ENCODE results near the gene NELL2. TPM values are rescaled to one million over a fixed set of nuclear protein-coding genes. Genes with fewer than 3 reads are reported as not detected.
"Not testable (repeated sequence)": the region's sequence is repeated elsewhere in the genome, so short reads cannot be mapped to it uniquely, and the experiment has no call there.

NELL2 gene
- total RNA-seq, 1 donor from 2014 or later: 0.55 TPM

DNA sequence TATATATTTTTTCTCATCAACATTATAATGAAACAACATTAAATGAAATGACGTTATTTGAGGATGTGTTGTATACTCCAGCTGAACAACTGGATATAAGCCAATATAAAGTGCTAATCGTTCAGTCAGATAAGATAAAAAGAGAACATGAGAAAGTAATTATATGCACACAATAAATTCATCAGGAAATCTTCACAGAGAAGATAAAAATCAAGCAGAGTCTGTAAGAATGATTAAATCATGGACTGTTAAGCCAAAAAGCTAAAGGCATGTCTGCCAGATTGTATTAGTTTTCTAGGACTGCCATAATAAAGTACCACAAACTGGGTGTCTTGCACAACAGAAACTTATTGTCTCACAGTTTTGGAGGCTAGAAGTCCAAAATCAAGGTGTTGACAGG lies 178.6 kb downstream of the NELL2 start:
- Histone ChIP-seq H3K27me3 (ENCODE audit: low read depth) (no peaks in the 10 kb centered on the region), H3K4me1 (no peaks in the 10 kb centered on the region), H3K36me3 (no peaks in the 10 kb centered on the region), H3K27ac (replicated peaks) (no peak overlapping the region), H3K4me3 (no peak overlapping the region), H3K9me3 (replicated peaks) (no peaks in the 10 kb centered on the region)
- intact Hi-C loops (cut with micrococcal nuclease): no loop called here
- TF ChIP-seq, protein P1, sequence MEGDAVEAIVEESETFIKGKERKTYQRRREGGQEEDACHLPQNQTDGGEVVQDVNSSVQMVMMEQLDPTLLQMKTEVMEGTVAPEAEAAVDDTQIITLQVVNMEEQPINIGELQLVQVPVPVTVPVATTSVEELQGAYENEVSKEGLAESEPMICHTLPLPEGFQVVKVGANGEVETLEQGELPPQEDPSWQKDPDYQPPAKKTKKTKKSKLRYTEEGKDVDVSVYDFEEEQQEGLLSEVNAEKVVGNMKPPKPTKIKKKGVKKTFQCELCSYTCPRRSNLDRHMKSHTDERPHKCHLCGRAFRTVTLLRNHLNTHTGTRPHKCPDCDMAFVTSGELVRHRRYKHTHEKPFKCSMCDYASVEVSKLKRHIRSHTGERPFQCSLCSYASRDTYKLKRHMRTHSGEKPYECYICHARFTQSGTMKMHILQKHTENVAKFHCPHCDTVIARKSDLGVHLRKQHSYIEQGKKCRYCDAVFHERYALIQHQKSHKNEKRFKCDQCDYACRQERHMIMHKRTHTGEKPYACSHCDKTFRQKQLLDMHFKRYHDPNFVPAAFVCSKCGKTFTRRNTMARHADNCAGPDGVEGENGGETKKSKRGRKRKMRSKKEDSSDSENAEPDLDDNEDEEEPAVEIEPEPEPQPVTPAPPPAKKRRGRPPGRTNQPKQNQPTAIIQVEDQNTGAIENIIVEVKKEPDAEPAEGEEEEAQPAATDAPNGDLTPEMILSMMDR (IDR thresholded peaks at IDR 0.05; ENCODE audit: borderline replicate concordance): no peak
- DNase-seq: no peak

DNA sequence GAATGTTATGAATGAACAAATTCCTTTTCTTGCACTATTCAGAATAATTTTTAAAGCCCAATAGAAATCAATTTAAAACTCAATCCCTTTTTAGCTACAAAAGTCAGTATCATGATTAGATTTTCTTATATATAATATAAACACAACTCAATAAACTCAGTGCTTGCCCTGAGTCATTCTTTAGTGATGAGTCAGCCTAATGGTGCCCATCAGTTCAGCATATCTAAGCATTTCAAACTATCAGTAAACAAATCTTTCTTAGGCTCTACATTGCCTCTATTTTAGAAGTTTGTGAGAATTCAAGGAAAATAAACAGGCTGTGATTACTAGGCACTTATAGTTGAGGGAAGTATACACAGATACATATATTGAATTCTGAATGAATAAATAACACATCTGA lies 179.6 kb downstream of the NELL2 start:
- Histone ChIP-seq H3K36me3 (no peaks in the 10 kb centered on the region), H3K27ac (replicated peaks) (no peak overlapping the region)
- TF ChIP-seq, protein P1 (IDR thresholded peaks at IDR 0.05; ENCODE audit: borderline replicate concordance): no peak

DNA sequence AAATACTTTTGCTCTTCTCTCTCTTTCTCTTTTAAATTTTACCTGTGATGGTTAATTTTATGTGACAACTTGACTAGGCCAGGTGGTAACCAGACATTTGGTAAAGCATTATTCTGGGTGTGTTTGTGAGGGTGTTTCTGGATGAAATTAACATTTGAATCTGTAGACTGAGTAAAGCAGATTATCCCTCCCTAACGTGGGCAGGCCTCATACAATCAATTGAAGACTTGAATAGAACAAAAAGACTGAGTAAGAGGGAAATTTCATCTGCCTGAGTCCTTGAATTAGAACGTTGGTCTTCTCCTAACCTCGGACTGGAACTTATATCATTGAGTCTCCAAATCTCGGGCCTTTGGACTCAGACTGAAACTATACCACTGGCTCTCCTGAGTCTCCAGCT lies 182.1 kb downstream of the NELL2 start:
- Histone ChIP-seq H3K27ac (replicated peaks) (no peak overlapping the region), H3K4me1 (no peaks in the 10 kb centered on the region), H3K27me3 (ENCODE audit: low read depth) (no peaks in the 10 kb centered on the region), H3K36me3 (no peaks in the 10 kb centered on the region), H3K9me3 (replicated peaks) (no peaks in the 10 kb centered on the region), H3K4me3 (no peak overlapping the region)
- TF ChIP-seq, protein P1 (IDR thresholded peaks at IDR 0.05; ENCODE audit: borderline replicate concordance): no peak
- intact Hi-C loops (cut with micrococcal nuclease): no loop called here
- no peak for DNase-seq

More for the DNA sequence above, 179.6 kb downstream of the NELL2 start:
- intact Hi-C loops (cut with micrococcal nuclease): no loop called here
- no peaks in the 10 kb centered on the region for H3K9me3 ChIP-seq (replicated peaks)
- H3K27me3 ChIP-seq (ENCODE audit: low read depth): no peaks in the 10 kb centered on the region
- no peak overlapping the region for H3K4me3 ChIP-seq
- no peaks in the 10 kb centered on the region for H3K4me1 ChIP-seq
- no peak for DNase-seq

DNA sequence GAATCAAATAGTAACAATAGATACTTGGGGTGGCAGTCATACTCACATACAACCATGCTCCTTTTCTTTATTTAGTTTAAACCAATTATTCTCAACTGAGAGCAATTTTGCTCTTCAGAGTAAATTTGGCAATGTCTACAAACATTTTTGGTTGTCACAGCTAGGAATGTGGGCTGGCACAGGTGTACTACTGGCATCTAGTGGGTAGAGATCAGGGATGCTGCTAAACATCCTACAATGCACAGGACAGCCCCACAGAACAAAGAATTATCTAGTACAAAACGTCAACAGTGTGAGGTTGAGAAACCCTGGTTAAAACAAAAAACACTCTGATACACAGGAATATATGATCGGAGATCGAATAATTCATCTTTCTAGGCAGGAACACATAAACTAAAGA lies 186.5 kb downstream of the NELL2 start:
- Histone ChIP-seq H3K27me3 (ENCODE audit: low read depth) (no peaks in the 10 kb centered on the region), H3K4me1 (no peaks in the 10 kb centered on the region), H3K36me3 (no peaks in the 10 kb centered on the region), H3K4me3 (no peak overlapping the region), H3K27ac (replicated peaks) (no peak overlapping the region), H3K9me3 (replicated peaks) (peaks cover 5% of the 10 kb centered on the region)
- TF ChIP-seq, protein P1 (IDR thresholded peaks at IDR 0.05; ENCODE audit: borderline replicate concordance): no peak
- intact Hi-C loops (cut with micrococcal nuclease): no loop called here
- DNase-seq: no peak

DNA sequence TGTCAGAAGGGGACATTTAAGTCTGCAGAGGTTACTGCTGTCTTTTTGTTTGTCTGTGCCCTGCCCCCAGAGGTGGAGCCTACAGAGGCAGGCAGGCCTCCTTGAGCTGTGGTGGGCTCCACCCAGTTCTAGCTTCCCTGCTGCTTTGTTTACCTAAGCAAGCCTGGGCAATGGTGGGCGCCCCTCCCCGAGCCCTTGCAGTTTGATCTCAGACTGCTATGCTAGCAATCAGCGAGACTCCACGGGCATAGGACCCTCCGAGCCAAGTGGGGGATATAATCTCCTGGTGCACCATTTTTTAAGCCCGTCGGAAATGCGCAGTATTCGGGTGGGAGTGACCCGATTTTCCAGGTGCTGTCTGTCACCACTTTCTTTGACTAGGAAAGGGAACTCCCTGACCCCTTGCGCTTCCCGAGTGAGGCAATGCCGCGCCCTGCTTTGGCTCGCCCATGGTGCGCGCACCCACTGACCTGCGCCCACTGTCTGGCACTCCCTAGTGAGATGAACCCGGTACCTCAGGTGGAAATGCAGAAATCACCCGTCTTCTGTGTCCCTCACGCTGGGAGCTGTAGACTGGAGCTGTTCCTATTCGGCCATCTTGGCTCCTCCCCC lies 189.2 kb downstream of the NELL2 start:
- DNase-seq; H3K27ac ChIP-seq (replicated peaks); intact Hi-C loops (cut with micrococcal nuclease); H3K27me3 ChIP-seq (ENCODE audit: low read depth); H3K4me1 ChIP-seq; H3K4me3 ChIP-seq; H3K9me3 ChIP-seq (replicated peaks); H3K36me3 ChIP-seq: not testable (repeated sequence)

DNA sequence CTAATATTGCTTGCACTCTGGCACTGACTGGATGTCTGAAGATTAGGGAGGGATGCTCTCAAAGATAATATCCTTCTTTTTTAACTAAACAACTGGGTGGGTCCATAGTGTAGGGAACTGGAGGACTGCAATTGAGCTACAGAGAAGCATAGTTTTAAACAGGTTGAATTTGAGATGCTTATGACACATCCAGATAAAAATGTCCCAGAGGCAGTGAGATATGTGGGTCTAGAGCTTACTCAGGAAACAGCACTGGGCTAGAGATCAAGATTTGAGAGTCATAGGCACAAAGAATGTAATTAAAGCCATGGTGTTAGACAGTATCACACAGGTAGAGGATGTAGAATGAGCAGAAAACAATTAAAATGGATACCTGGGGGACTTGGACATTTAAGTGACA lies 198.4 kb downstream of the NELL2 start:
- Histone ChIP-seq H3K4me3 (no peak overlapping the region), H3K9me3 (replicated peaks) (peaks cover 1% of the 10 kb centered on the region), H3K4me1 (no peaks in the 10 kb centered on the region), H3K27me3 (ENCODE audit: low read depth) (no peaks in the 10 kb centered on the region), H3K27ac (replicated peaks) (no peak overlapping the region), H3K36me3 (no peaks in the 10 kb centered on the region)
- TF ChIP-seq, protein P1 (IDR thresholded peaks at IDR 0.05; ENCODE audit: borderline replicate concordance): no peak
- intact Hi-C loops (cut with micrococcal nuclease): no loop called here
- DNase-seq: no peak

Data from left ventricle myocardium inferior (tissue), 1 donor.